CD4-positive, alpha-beta T cell treated with Interleukin-12 subunit alpha and Interleukin-12 subunit beta, for 1 hour (primary cell): ENCODE results near the gene SLC5A12.

Experiments
- DNase-seq: peaks from one replicate; pipeline ENCODE4 v3.0.0-alpha.2; 2020

The SLC5A12 gene

GRCh38 chr11:26719289-26719973 lies 2.4 kb downstream of the SLC5A12 start:
- no peak for DNase-seq

- no peak for DNase-seq
Measured at GRCh38 chr11:26717771-26718170, 4.1 kb downstream of the SLC5A12 start.

GRCh38 chr11:26715133-26715532 lies 6.7 kb downstream of the SLC5A12 start:
- no peak for DNase-seq

- no peak for DNase-seq
Measured at GRCh38 chr11:26712497-26712896, 9.4 kb downstream of the SLC5A12 start.

GRCh38 chr11:26710489-26710888 lies 11.4 kb downstream of the SLC5A12 start:
- DNase-seq = no peak

GRCh38 chr11:26708736-26709456 lies 13.0 kb downstream of the SLC5A12 start:
- DNase-seq = no peak

GRCh38 chr11:26706181-26706580 lies 15.7 kb downstream of the SLC5A12 start:
- no peak for DNase-seq

- DNase-seq = no peak
Measured at GRCh38 chr11:26704249-26704648, 17.6 kb downstream of the SLC5A12 start.

- no peak for DNase-seq
Measured at GRCh38 chr11:26703411-26704191, 18.3 kb downstream of the SLC5A12 start.

- DNase-seq = no peak
Measured at GRCh38 chr11:26702406-26702805, 19.5 kb downstream of the SLC5A12 start.

GRCh38 chr11:26700574-26701235 lies 21.2 kb downstream of the SLC5A12 start:
- no peak for DNase-seq

GRCh38 chr11:26698224-26698623 lies 23.6 kb downstream of the SLC5A12 start:
- no peak for DNase-seq

GRCh38 chr11:26696330-26696729 lies 25.5 kb downstream of the SLC5A12 start:
- no peak for DNase-seq

- no peak for DNase-seq
Measured at GRCh38 chr11:26688701-26689100, 33.2 kb downstream of the SLC5A12 start.

GRCh38 chr11:26687351-26687750 lies 34.5 kb downstream of the SLC5A12 start:
- DNase-seq = no peak

- DNase-seq = no peak
Measured at GRCh38 chr11:26677566-26677965, 44.3 kb downstream of the SLC5A12 start.

GRCh38 chr11:26676641-26677040 lies 45.2 kb downstream of the SLC5A12 start:
- no peak for DNase-seq

GRCh38 chr11:26675233-26675928 lies 46.5 kb downstream of the SLC5A12 start:
- DNase-seq = no peak

- no peak for DNase-seq
Measured at GRCh38 chr11:26665946-26666345, 55.9 kb downstream of the SLC5A12 start.

- no peak for DNase-seq
Measured at GRCh38 chr11:26665036-26665435, 56.8 kb downstream of the SLC5A12 start.

- no peak for DNase-seq
Measured at GRCh38 chr11:26662916-26663315, 58.9 kb downstream of the SLC5A12 start.

GRCh38 chr11:26655287-26655686 lies 66.6 kb downstream of the SLC5A12 start:
- DNase-seq = no peak

GRCh38 chr11:26651916-26652315 lies 69.9 kb downstream of the SLC5A12 start:
- no peak for DNase-seq
